Activated gamma-delta T cell treated with Interleukin-2 at 50 U/mL for 16 hours (primary cell): Measurements from ENCODE around the gene GAGE12D.
"Not testable (repeated sequence)": the region's sequence is repeated elsewhere in the genome, so short reads cannot be mapped to it uniquely, and the experiment has no call there.

Source experiments
- DNase-seq: peaks from one replicate; pipeline ENCODE4 v3.0.0-alpha.2; 2020

GAGE12D gene

DNA sequence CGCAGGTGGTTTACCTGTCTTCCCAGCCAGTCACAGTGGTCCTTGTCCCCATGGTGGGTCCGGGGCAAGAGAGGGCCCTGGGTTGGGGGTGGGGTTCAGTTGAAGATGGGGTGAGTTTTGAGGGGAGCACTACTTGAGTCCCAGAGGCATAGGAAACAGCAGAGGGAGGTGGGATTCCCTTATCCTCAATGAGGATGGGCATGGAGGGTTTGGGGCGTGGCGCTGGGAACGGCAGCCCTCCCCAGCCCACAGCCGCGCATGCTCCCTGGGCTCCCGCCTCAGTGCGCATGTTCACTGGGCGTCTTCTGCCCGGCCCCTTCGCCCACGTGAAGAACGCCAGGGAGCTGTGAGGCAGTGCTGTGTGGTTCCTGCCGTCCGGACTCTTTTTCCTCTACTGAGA, at the start of gene GAGE12D:
TSS of gene GAGE12D (plus strand) at position 301 of the 400 bp plus-strand sequence. CDS start 1,155 bp downstream, outside the sequence.
- not testable (repeated sequence) for DNase-seq

DNA sequence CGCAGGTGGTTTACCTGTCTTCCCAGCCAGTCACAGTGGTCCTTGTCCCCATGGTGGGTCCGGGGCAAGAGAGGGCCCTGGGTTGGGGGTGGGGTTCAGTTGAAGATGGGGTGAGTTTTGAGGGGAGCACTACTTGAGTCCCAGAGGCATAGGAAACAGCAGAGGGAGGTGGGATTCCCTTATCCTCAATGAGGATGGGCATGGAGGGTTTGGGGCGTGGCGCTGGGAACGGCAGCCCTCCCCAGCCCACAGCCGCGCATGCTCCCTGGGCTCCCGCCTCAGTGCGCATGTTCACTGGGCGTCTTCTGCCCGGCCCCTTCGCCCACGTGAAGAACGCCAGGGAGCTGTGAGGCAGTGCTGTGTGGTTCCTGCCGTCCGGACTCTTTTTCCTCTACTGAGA, 9.7 kb upstream of the GAGE12D start, which contains the start of gene GAGE12C:
TSS of gene GAGE12C (plus strand) at position 301 of the 400 bp plus-strand sequence. CDS start 1,155 bp downstream, outside the sequence.
- DNase-seq: not testable (repeated sequence)

DNA sequence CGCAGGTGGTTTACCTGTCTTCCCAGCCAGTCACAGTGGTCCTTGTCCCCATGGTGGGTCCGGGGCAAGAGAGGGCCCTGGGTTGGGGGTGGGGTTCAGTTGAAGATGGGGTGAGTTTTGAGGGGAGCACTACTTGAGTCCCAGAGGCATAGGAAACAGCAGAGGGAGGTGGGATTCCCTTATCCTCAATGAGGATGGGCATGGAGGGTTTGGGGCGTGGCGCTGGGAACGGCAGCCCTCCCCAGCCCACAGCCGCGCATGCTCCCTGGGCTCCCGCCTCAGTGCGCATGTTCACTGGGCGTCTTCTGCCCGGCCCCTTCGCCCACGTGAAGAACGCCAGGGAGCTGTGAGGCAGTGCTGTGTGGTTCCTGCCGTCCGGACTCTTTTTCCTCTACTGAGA, 9.5 kb downstream of the GAGE12D start, which contains the start of gene GAGE12E:
TSS of gene GAGE12E (plus strand) at position 301 of the 400 bp plus-strand sequence. CDS start 1,155 bp downstream, outside the sequence.
- not testable (repeated sequence) for DNase-seq

- not testable (repeated sequence) for DNase-seq
Measured at GRCh38 chrX:49560542-49560941, 19.0 kb downstream of the GAGE12D start, which contains the start of gene GAGE12F. GAGE12F (plus strand) TSS chrX:49560842; CDS start chrX:49561997, 1,155 bp downstream.

- DNase-seq: not testable (repeated sequence)
Measured at GRCh38 chrX:49568728-49569127, 27.2 kb downstream of the GAGE12D start.

GRCh38 chrX:49569152-49569551, 27.6 kb downstream of the GAGE12D start:
- not testable (repeated sequence) for DNase-seq

DNA sequence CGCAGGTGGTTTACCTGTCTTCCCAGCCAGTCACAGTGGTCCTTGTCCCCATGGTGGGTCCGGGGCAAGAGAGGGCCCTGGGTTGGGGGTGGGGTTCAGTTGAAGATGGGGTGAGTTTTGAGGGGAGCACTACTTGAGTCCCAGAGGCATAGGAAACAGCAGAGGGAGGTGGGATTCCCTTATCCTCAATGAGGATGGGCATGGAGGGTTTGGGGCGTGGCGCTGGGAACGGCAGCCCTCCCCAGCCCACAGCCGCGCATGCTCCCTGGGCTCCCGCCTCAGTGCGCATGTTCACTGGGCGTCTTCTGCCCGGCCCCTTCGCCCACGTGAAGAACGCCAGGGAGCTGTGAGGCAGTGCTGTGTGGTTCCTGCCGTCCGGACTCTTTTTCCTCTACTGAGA, 28.6 kb downstream of the GAGE12D start, which contains the start of gene GAGE12G:
TSS of gene GAGE12G (plus strand) at position 301 of the 400 bp plus-strand sequence. CDS start 1,155 bp downstream, outside the sequence.
- not testable (repeated sequence) for DNase-seq

DNA sequence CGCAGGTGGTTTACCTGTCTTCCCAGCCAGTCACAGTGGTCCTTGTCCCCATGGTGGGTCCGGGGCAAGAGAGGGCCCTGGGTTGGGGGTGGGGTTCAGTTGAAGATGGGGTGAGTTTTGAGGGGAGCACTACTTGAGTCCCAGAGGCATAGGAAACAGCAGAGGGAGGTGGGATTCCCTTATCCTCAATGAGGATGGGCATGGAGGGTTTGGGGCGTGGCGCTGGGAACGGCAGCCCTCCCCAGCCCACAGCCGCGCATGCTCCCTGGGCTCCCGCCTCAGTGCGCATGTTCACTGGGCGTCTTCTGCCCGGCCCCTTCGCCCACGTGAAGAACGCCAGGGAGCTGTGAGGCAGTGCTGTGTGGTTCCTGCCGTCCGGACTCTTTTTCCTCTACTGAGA, 38.1 kb downstream of the GAGE12D start, which contains the start of gene GAGE12H:
TSS of gene GAGE12H (plus strand) at position 301 of the 400 bp plus-strand sequence. CDS start 1,155 bp downstream, outside the sequence.
- DNase-seq: not testable (repeated sequence)

DNA sequence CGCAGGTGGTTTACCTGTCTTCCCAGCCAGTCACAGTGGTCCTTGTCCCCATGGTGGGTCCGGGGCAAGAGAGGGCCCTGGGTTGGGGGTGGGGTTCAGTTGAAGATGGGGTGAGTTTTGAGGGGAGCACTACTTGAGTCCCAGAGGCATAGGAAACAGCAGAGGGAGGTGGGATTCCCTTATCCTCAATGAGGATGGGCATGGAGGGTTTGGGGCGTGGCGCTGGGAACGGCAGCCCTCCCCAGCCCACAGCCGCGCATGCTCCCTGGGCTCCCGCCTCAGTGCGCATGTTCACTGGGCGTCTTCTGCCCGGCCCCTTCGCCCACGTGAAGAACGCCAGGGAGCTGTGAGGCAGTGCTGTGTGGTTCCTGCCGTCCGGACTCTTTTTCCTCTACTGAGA, 47.7 kb downstream of the GAGE12D start, which contains the start of gene GAGE2A:
TSS of gene GAGE2A (plus strand) at position 301 of the 400 bp plus-strand sequence. CDS start 1,155 bp downstream, outside the sequence.
- DNase-seq: not testable (repeated sequence)

GRCh38 chrX:49589769-49590478, 48.4 kb downstream of the GAGE12D start:
- DNase-seq: peak; percentile 4

DNA sequence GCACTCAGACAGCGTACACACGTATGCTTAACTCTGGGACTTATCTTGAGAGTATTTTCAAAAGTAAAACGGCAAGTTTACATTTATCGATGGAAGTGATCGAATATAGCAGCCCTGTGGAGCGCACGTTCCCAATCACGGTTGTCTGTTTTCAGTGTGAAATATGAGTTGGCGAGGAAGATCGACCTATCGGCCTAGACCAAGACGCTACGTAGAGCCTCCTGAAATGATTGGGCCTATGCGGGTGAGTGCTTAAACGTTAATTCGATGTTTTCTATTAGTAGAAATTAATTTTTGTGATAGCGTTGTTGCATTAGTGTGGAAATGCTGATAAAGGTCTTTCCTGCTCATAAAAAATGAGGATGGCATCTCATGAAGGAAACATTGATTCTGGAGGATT, 49.0 kb downstream of the GAGE12D start:
- DNase-seq: not testable (repeated sequence)
